ENCODE measurements around the gene UQCRFS1.

GRCh38 chr19:29247051-29247450, 34.1 kb upstream of the UQCRFS1 start:
- TF ChIP-seq CTCF (IDR thresholded peaks at IDR 0.05) (no peak), POLR2A (IDR thresholded peaks at IDR 0.05) (no peak)

Data from breast epithelium (tissue), 3 donors.